ENCODE results near the gene SLC25A47.

The SLC25A47 gene

DNA sequence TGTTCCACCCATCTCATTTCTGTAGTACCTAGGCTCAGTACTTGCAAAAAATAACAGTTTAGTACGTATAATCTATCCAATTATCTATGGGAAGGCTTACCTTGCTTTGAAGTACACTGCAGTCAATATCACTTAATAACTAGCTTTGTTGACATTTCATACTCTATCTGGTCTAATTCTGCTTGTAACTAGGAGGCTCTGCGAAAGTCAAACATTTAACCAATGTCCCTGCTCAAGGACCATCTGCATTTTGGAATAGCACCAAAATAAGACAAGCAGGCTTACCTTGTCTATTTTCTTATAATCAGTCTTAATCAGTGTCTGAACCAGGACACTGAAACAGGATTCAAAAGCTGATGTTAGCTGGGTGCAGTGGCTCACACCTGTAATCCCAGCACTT is 39.9 kb downstream of the SLC25A47 start:
- Mint-ChIP-seq H3K27me3 (ENCODE audit: low read depth, poor library complexity) (no peaks in the 10 kb centered on the region), H3K36me3 (ENCODE audit: low read depth) (peaks cover 55% of the 10 kb centered on the region), H3K4me3 (no peak overlapping the region), H3K27ac (no peak overlapping the region), H3K4me1 (no peaks in the 10 kb centered on the region), H3K9me3 (peaks cover 10% of the 10 kb centered on the region)
- no peak for DNase-seq
- TF ChIP-seq, protein P1, sequence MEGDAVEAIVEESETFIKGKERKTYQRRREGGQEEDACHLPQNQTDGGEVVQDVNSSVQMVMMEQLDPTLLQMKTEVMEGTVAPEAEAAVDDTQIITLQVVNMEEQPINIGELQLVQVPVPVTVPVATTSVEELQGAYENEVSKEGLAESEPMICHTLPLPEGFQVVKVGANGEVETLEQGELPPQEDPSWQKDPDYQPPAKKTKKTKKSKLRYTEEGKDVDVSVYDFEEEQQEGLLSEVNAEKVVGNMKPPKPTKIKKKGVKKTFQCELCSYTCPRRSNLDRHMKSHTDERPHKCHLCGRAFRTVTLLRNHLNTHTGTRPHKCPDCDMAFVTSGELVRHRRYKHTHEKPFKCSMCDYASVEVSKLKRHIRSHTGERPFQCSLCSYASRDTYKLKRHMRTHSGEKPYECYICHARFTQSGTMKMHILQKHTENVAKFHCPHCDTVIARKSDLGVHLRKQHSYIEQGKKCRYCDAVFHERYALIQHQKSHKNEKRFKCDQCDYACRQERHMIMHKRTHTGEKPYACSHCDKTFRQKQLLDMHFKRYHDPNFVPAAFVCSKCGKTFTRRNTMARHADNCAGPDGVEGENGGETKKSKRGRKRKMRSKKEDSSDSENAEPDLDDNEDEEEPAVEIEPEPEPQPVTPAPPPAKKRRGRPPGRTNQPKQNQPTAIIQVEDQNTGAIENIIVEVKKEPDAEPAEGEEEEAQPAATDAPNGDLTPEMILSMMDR (IDR thresholded peaks at IDR 0.05): no peak

DNA sequence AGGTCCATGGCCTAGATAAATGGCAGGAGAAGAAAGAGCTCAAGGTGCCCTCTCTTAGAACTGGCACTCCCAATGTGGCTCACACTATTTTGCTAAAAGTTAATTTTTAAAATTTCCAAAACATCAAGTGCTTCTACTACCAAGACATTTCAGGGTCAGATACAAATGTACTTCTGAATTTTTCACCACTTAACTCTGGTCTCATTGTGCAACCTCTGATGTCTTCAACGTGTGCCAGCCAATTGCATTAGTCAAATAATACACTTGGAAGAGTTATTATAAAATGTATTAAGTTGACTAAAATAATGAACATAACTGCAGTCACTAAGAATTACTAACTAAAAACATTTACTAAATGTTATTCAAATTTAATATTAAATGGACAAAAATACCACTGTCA is 41.3 kb downstream of the SLC25A47 start:
- TF ChIP-seq, protein P1 (IDR thresholded peaks at IDR 0.05): no peak
- no peak overlapping the region for H3K4me3 Mint-ChIP-seq
- H3K27me3 Mint-ChIP-seq (ENCODE audit: low read depth, poor library complexity): no peaks in the 10 kb centered on the region
- H3K27ac Mint-ChIP-seq: no peak overlapping the region
- no peaks in the 10 kb centered on the region for H3K9me3 Mint-ChIP-seq
- peaks cover 50% of the 10 kb centered on the region for H3K36me3 Mint-ChIP-seq (ENCODE audit: low read depth)
- no peaks in the 10 kb centered on the region for H3K4me1 Mint-ChIP-seq
- DNase-seq: no peak

DNA sequence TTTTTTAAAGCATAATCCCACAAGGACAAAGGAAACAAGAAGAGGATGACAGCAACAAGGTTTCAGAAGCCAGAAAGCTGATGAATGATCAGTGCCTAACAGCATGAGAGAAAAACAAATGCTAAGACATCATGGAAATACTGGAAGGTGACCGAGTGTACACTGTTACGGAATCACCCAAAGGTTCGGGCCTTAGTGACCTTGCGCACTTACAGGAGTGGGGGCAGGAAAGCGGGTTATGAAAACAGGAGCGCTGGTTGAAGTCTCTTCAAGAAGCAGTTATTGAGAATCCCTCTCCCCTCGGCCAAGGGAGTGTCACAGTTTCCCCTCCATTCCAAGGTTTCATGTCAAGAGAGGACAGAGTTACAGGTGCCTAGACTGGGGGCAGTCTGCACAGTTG is 42.6 kb downstream of the SLC25A47 start:
- Mint-ChIP-seq H3K9me3 (no peaks in the 10 kb centered on the region), H3K4me3 (no peak overlapping the region), H3K36me3 (ENCODE audit: low read depth) (peaks cover 37% of the 10 kb centered on the region), H3K27ac (no peak overlapping the region), H3K27me3 (ENCODE audit: low read depth, poor library complexity) (no peaks in the 10 kb centered on the region), H3K4me1 (no peaks in the 10 kb centered on the region)
- TF ChIP-seq, protein P1 (IDR thresholded peaks at IDR 0.05): no peak
- DNase-seq: no peak

DNA sequence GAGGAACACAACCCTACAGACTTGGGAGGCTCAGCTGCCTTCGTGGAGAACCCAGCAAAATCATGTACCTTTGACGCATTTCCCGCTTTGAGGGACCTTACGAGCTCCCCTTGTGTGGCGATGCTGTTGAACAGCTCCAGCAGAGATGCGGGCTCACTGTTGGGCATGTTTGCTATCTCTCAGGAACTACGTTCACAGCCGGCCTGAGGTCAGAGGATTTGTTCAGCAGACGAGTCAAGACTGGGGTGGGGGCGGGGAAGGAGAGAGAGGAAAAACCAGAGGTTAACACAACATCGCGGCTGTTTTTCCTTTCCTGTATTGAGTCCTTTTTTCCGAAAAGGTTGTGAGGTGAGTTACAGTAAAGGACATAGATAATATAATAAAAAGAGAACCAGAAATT is 45.9 kb downstream of the SLC25A47 start:
- H3K9me3 Mint-ChIP-seq: no peaks in the 10 kb centered on the region
- peaks cover 36% of the 10 kb centered on the region for H3K36me3 Mint-ChIP-seq (ENCODE audit: low read depth)
- no peak overlapping the region for H3K4me3 Mint-ChIP-seq
- H3K4me1 Mint-ChIP-seq: peaks cover 19% of the 10 kb centered on the region
- DNase-seq: no peak
- H3K27ac Mint-ChIP-seq: no peak overlapping the region
- TF ChIP-seq, protein P1 (IDR thresholded peaks at IDR 0.05): no peak
- H3K27me3 Mint-ChIP-seq (ENCODE audit: low read depth, poor library complexity): no peaks in the 10 kb centered on the region

DNA sequence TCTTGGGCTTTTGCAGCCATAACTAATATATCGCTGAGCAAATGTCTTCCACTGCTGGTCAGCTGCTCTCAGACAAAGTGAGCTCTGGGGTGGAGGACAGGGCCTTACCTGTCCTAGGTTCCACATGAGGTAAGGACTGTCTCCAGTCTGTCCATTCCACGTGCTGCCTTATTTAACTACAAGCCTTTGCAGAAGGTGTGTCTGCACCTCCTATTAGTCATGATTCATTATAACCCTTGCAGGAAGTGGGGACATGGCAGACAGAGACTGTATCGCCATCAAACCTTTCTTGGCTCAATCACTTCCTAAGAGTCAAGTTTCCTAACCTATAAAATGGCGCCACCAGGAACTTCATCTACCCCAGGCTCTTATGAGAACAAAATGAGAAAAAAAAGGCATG is 46.9 kb downstream of the SLC25A47 start:
- no peaks in the 10 kb centered on the region for H3K9me3 Mint-ChIP-seq
- no peak for DNase-seq
- no peak overlapping the region for H3K27ac Mint-ChIP-seq
- peaks cover 29% of the 10 kb centered on the region for H3K4me1 Mint-ChIP-seq
- peaks cover 34% of the 10 kb centered on the region for H3K36me3 Mint-ChIP-seq (ENCODE audit: low read depth)
- no peak overlapping the region for H3K4me3 Mint-ChIP-seq
- H3K27me3 Mint-ChIP-seq (ENCODE audit: low read depth, poor library complexity): no peaks in the 10 kb centered on the region
- TF ChIP-seq, protein P1 (IDR thresholded peaks at IDR 0.05): no peak

DNA sequence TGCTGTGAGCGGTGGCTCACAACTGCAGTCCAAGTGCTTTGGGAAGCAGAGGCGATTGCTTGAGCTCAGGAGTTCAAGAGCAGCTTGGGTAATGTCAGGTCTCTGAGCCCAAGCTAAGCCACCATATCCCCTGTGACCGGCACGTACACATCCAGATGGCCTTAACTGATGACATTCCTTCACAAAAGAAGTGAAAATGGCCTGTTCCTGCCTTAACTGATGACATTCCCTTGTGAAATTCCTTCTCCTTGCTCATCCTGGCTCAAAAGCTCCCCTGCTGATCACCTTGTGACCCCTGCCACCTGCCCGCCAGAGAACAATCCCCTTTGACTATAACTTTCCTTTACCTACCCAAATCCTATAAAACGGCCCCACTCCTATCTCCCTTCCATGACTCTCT is 48.6 kb downstream of the SLC25A47 start:
- Mint-ChIP-seq H3K36me3 (ENCODE audit: low read depth) (peaks cover 18% of the 10 kb centered on the region), H3K4me3 (no peak overlapping the region), H3K9me3 (no peaks in the 10 kb centered on the region), H3K27me3 (ENCODE audit: low read depth, poor library complexity) (peaks cover 4% of the 10 kb centered on the region), H3K4me1 (peaks cover 42% of the 10 kb centered on the region), H3K27ac (no peak overlapping the region)
- DNase-seq: no peak
- TF ChIP-seq, protein P1 (IDR thresholded peaks at IDR 0.05): no peak

Measured in nephron progenitor cell (in vitro differentiated cells).